ENCODE results near the gene BCAM. TPM values are rescaled to one million over a fixed set of nuclear protein-coding genes. Genes with fewer than 3 reads are reported as not detected.
"Not testable (repeated sequence)": the region's sequence is repeated elsewhere in the genome, so short reads cannot be mapped to it uniquely, and the experiment has no call there.

BCAM gene
- total RNA-seq, 1 donor from 2014 or later: 105 TPM

DNA sequence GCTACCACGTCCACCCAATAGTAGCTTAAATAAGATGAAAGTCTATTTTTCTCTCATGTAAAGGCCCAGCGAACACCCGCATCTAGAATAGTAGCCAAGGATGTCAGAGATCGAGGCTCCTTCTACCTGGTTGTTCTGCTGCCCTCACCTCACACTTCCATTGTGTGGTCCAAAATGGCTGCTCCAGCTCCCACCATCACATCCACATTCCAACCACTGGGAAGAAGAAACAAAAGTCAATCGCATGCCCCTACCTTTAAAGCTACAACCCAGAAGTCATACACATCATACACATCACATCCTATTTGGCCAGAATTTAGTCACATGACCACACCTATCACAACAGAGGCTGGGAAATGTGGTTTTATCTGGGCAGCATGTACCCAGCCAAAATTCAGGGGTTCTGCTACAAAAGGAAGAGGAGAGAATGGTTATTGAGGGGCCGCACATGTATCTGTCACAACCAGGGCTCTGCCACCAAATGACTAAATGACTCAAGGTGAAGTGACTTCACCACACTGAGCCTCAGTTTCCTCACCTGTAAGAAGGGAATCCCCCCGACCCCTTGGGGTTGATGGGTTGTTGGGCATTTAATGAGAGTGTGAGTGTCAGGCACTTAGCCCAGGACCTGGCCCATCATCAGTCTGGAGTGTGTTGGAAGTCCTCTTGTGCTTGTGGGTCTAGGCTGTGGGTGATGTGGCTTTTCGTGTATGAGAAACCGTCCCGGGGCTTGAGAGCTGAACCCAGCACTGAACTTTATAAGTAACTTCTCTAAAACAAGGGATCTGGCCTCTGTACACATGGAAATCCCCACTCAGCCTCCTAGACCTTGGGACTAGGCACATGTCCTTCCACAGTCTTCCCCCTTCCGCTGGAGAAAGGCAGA lies 41.4 kb upstream of the BCAM start:
- H3K4me1 Mint-ChIP-seq (ENCODE audit: unreplicated experiment): peaks cover 6% of the 10 kb centered on the region
- H3K4me3 Mint-ChIP-seq: no peak overlapping the region
- no peaks in the 10 kb centered on the region for H3K36me3 Mint-ChIP-seq
- H3K9me3 Mint-ChIP-seq: no peaks in the 10 kb centered on the region
- no peak overlapping the region for H3K27ac Mint-ChIP-seq
- H3K27me3 Mint-ChIP-seq: peaks cover 9% of the 10 kb centered on the region
- no peak for DNase-seq (ENCODE audit: extremely low spot score, unreplicated experiment)
- TF ChIP-seq, protein P1, sequence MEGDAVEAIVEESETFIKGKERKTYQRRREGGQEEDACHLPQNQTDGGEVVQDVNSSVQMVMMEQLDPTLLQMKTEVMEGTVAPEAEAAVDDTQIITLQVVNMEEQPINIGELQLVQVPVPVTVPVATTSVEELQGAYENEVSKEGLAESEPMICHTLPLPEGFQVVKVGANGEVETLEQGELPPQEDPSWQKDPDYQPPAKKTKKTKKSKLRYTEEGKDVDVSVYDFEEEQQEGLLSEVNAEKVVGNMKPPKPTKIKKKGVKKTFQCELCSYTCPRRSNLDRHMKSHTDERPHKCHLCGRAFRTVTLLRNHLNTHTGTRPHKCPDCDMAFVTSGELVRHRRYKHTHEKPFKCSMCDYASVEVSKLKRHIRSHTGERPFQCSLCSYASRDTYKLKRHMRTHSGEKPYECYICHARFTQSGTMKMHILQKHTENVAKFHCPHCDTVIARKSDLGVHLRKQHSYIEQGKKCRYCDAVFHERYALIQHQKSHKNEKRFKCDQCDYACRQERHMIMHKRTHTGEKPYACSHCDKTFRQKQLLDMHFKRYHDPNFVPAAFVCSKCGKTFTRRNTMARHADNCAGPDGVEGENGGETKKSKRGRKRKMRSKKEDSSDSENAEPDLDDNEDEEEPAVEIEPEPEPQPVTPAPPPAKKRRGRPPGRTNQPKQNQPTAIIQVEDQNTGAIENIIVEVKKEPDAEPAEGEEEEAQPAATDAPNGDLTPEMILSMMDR (conservative IDR thresholded peaks at IDR 0.05): no peak

DNA sequence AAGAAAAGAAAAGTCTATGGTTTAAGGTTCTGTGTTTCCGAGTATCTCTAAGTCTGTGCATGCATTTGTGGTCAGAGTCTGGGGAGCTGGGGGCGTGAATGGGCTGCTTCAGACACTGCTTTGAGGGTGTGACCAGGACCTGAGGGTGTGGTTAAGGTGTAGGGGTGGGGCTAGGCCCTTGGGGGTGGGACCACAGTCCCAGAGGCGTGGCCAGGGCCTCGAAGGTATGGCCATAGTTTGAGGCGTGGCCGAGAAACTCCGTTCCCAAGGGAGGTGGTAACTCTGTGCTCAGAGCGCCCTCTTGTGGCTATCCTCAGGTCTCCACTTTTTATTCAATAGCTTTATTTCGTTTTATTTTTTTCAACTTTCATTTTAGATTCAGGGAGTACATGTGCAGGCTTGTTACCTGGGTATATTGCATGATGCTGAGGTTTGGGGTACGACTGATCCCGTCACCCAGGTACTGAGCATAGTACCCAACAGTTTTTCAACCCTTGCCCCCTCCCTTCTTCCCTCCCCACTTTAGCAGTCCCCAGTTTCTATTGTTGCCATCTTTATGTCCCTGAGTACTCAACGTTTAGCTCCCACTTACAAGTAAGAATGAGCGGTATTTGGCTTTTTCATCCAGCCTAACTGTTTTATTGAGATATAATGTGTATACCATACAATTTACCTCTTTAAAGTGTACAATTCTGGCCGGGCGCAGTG lies 38.2 kb upstream of the BCAM start:
- Mint-ChIP-seq H3K36me3 (no peaks in the 10 kb centered on the region), H3K27ac (peak overlapping the region; percentile 77), H3K4me3 (no peak overlapping the region)

GRCh38 chr19:44772144-44772543 lies 36.8 kb upstream of the BCAM start:
- not testable (repeated sequence) for H3K4me3 Mint-ChIP-seq; H3K4me1 Mint-ChIP-seq (ENCODE audit: unreplicated experiment); H3K9me3 Mint-ChIP-seq; DNase-seq (ENCODE audit: extremely low spot score, unreplicated experiment); H3K27ac Mint-ChIP-seq; H3K36me3 Mint-ChIP-seq
- H3K27me3 Mint-ChIP-seq: peaks cover 17% of the 10 kb centered on the region

More for the DNA sequence above, 38.2 kb upstream of the BCAM start:
- Mint-ChIP-seq H3K4me1 (ENCODE audit: unreplicated experiment) (peaks cover 6% of the 10 kb centered on the region), H3K27me3 (peaks cover 15% of the 10 kb centered on the region), H3K9me3 (no peaks in the 10 kb centered on the region)
- TF ChIP-seq, protein P1 (conservative IDR thresholded peaks at IDR 0.05): peak; percentile 95
- DNase-seq (ENCODE audit: extremely low spot score, unreplicated experiment): peak; percentile 89

- Mint-ChIP-seq H3K9me3 (no peaks in the 10 kb centered on the region), H3K27me3 (peaks cover 17% of the 10 kb centered on the region), H3K4me3 (no peak overlapping the region), H3K36me3 (no peaks in the 10 kb centered on the region), H3K27ac (no peak overlapping the region), H3K4me1 (ENCODE audit: unreplicated experiment) (peaks cover 6% of the 10 kb centered on the region)
- no peak for DNase-seq (ENCODE audit: extremely low spot score, unreplicated experiment)
- TF ChIP-seq, protein P1 (conservative IDR thresholded peaks at IDR 0.05): no peak
Measured at GRCh38 chr19:44772959-44773358, 35.9 kb upstream of the BCAM start.

DNA sequence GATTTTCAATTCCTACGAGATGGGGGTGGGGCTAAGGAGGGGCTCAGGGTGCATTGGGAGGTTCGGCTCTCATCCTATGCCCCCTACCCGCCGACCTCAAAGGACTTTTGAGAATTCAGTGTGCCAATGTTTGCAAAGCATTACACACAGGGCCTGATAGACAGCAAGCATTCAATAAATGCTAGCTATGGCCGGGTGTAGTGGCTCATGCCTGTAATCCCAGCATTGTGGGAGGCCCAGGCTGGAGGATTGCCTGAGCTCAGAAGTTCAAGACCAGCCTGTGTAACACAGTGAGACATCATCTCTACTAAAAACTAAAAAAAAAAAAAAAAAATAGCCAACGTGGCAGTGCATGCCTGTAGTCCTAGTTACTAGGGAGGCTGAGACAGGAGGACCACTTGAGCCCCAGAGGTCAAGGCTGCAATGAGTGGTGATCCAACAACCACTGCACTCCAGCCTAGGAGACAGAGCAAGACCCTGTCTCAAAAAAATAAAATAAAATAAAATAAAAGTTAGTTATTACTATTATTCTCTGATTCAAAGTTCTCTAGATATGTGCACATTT lies 33.1 kb upstream of the BCAM start:
- H3K36me3 Mint-ChIP-seq: no peaks in the 10 kb centered on the region
- peaks cover 2% of the 10 kb centered on the region for H3K4me1 Mint-ChIP-seq (ENCODE audit: unreplicated experiment)
- TF ChIP-seq, protein P1 (conservative IDR thresholded peaks at IDR 0.05): no peak
- H3K4me3 Mint-ChIP-seq: peak overlapping the region; percentile 80
- H3K27me3 Mint-ChIP-seq: peaks cover 13% of the 10 kb centered on the region
- no peaks in the 10 kb centered on the region for H3K9me3 Mint-ChIP-seq
- DNase-seq (ENCODE audit: extremely low spot score, unreplicated experiment): no peak
- H3K27ac Mint-ChIP-seq: peak overlapping the region; percentile 99

Measured in type B pancreatic cell (in vitro differentiated cells).